ENCODE data around the gene ARMCX6. TPM values are rescaled to one million over a fixed set of nuclear protein-coding genes. Genes with fewer than 3 reads are reported as not detected.

Gene ARMCX6
- total RNA-seq, 2 experiments from 2014 or later, result 20.7 to 26.0 TPM

DNA sequence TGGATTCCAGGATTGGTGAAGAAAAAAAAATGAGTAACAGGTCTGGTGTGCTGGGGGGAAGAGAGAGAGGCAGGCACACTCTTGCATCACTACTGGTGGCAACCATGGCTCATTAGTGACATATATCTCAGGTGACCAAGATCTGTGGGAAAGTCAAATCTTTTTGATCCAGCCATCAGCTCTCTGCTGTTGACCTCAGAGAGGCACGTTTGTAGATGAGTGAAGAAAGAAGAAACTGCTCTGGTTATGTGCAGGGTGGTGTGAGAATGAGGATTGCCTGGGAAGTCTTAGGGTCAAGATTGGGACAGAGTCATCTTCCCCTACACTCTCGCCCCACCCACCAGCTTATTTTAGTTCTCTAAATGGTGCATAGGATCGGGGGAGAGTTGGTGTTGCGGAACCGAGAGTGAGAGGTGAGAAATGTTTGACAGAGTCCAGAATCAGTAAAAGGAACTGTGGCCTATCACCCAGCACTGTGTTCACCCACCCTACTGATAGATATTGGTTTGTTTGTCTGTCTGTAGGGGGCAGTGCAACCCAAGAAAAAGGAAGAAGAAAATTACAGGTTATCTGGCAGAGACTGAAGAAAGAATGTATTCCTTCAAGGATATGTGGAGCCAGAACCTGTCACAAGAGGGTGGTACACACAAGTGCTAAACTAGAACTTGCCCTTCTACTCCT, 21.9 kb downstream of the ARMCX6 start:
- ChIA-PET POLR2A (no interaction called here), CTCF (ENCODE audit: unreplicated experiment) (no interaction called here)
- DNase-seq (ENCODE audit: low spot score), result peak; percentile 53
- Histone ChIP-seq H3K36me3 (ENCODE audit: insufficient read depth, low read length) (no peaks in the 10 kb centered on the region), H2AFZ (ENCODE audit: low read length) (no peak overlapping the region; the same call in 1 of the 2 replicates), H3K4me2 (ENCODE audit: low read length) (no peak overlapping the region), H3K4me1 (ENCODE audit: insufficient read depth, low read length, poor library complexity, severe bottlenecking) (no peaks in the 10 kb centered on the region), H4K20me1 (ENCODE audit: insufficient read depth, low read length) (no peaks in the 10 kb centered on the region), H3K27ac (ENCODE audit: low read depth, low read length, poor library complexity, severe bottlenecking) (no peak overlapping the region), H3K79me2 (ENCODE audit: insufficient read depth, low read depth, low read length) (no peaks in the 10 kb centered on the region), H3K9me2 (ENCODE audit: insufficient read depth, low read length) (no peaks in the 10 kb centered on the region), H3K4me3 (ENCODE audit: low read depth, low read length, poor library complexity, severe bottlenecking) (no peak overlapping the region), H3K9me3 (ENCODE audit: low read length) (no peaks in the 10 kb centered on the region)
- BruUV-seq (replicated peaks), result no TSS peak
- intact Hi-C loops (cut with micrococcal nuclease; ENCODE audit: unreplicated experiment), result loop anchor here (5.0 kb wide), 1 partner anchor 201 kb away; no protein-coding TSS in a partner anchor
- TF ChIP-seq CTCF (conservative IDR thresholded peaks at IDR 0.05; ENCODE audit: low read length), result peak; percentile 82
- TF ChIP-seq EZH2phosphoT487 (IDR thresholded peaks at IDR 0.05; ENCODE audit: borderline replicate concordance, low read depth, low read length), result no peak

Small RNA genes within 50 kb of the gene (small RNA-seq; reads per million reads assigned to genes)
- gene RNU6-30P, result 0.47 reads per million

Other genes starting within 250 kb of the ARMCX6 start
- 126 and 133 TPM in 2 replicates for gene BTK, start 231.8 kb downstream of the ARMCX6 start, total RNA-seq (2014; rRNA removed; shearing (Covaris generic))
- 140 and 147 TPM in 2 replicates for gene BTK, start 231.8 kb downstream of the ARMCX6 start, total RNA-seq (2022)
- gene RPL36A, start 227.0 kb downstream of the ARMCX6 start, total RNA-seq (2014; rRNA removed; shearing (Covaris generic)), result 2,042 and 2,127 TPM in 2 replicates
- gene RPL36A, start 227.0 kb downstream of the ARMCX6 start, total RNA-seq (2022), result 431 and 447 TPM in 2 replicates
- 47.6 and 51.1 TPM in 2 replicates for gene GLA, start 210.1 kb downstream of the ARMCX6 start, total RNA-seq (2014; rRNA removed; shearing (Covaris generic))
- gene GLA, start 210.1 kb downstream of the ARMCX6 start, total RNA-seq (2022), result 48.7 and 49.4 TPM in 2 replicates
- gene HNRNPH2, start 209.8 kb downstream of the ARMCX6 start, total RNA-seq (2014; rRNA removed; shearing (Covaris generic)), result 23.5 and 29.3 TPM in 2 replicates
- 33.1 and 38.1 TPM in 2 replicates for gene HNRNPH2, start 209.8 kb downstream of the ARMCX6 start, total RNA-seq (2022)
- not detected in 2 replicates for gene ARMCX4, start 132.5 kb downstream of the ARMCX6 start, total RNA-seq (2014; rRNA removed; shearing (Covaris generic))
- not detected in 2 replicates for gene ARMCX4, start 132.5 kb downstream of the ARMCX6 start, total RNA-seq (2022)
- not detected in 2 replicates for gene ARMCX1, start 67.5 kb downstream of the ARMCX6 start, total RNA-seq (2014; rRNA removed; shearing (Covaris generic))
- not detected in 2 replicates for gene ARMCX1, start 67.5 kb downstream of the ARMCX6 start, total RNA-seq (2022)
- 9.6 and 14.8 TPM in 2 replicates for gene ARMCX3, start 5.2 kb upstream of the ARMCX6 start, total RNA-seq (2014; rRNA removed; shearing (Covaris generic))
- gene ARMCX3, start 5.2 kb upstream of the ARMCX6 start, total RNA-seq (2022), result 24.0 and 26.9 TPM in 2 replicates
- gene ARMCX2, start 41.9 kb upstream of the ARMCX6 start, total RNA-seq (2014; rRNA removed; shearing (Covaris generic)), result not detected in 2 replicates
- not detected in 2 replicates for gene ARMCX2, start 41.9 kb upstream of the ARMCX6 start, total RNA-seq (2022)

Data from OCI-LY7 (cell line).